Stimulated activated naive B cell treated with anti-CD40 and anti-IgM and Interleukin-4, amounts not matched to agents 10 μg/mL and 1 μg/mL and 100 μg/mL, for 72 hours (primary cell): ENCODE data around the gene IGLL1.
"Not testable (repeated sequence)": the region's sequence is repeated elsewhere in the genome, so short reads cannot be mapped to it uniquely, and the experiment has no call there.

Source experiments
- ATAC-seq, 2 donors: fragments of 150-1000 bp; cut with Tn5 transposase; replicated peaks; 2 replicates each; pipeline ENCODE4 v1.10.0; 2021; ENCODE audit warnings: moderate library complexity in 1 of 2
- DNase-seq: peaks from one replicate; pipeline ENCODE4 v3.0.0; 2021
- H3K27ac Mint-ChIP-seq: one replicate; pipeline ENCODE4 v1.8.0; 2022; ENCODE audit warnings: mild to moderate bottlenecking, mixed read lengths
- H3K27me3 Mint-ChIP-seq, 2 donors: one replicate each; pipeline ENCODE4 v1.8.0; 2022; ENCODE audit warnings: mixed read lengths in 2 of 2
- H3K36me3 Mint-ChIP-seq, 2 donors: one replicate each; pipeline ENCODE4 v1.8.0; 2022; ENCODE audit warnings: mixed read lengths in 2 of 2, mild to moderate bottlenecking in 1 of 2
- H3K4me1 Mint-ChIP-seq, 2 donors: one replicate each; pipeline ENCODE4 v1.8.0; 2022; ENCODE audit warnings: mixed read lengths in 2 of 2, mild to moderate bottlenecking in 1 of 2
- H3K4me3 Mint-ChIP-seq, 2 donors: one replicate each; pipeline ENCODE4 v1.8.0; 2022; ENCODE audit warnings: mild to moderate bottlenecking in 2 of 2, mixed read lengths in 2 of 2, moderate library complexity in 1 of 2
- H3K9me3 Mint-ChIP-seq, 2 donors: one replicate each; pipeline ENCODE4 v1.8.0; 2022; ENCODE audit warnings: mixed read lengths in 2 of 2, mild to moderate bottlenecking in 1 of 2

Gene IGLL1

GRCh38 chr22:23562186-23562585 lies 17.9 kb downstream of the IGLL1 start:
- Mint-ChIP-seq H3K27me3 (peaks cover 23 to 27% of the 10 kb centered on the region in 2 donors), H3K4me3 (no peak overlapping the region), H3K36me3 (no peaks in the 10 kb centered on the region), H3K27ac (no peak overlapping the region), H3K4me1 (peaks cover 8 to 10% of the 10 kb centered on the region in 2 donors), H3K9me3 (no peaks in the 10 kb centered on the region)
- ATAC-seq: no peak
- no peak for DNase-seq

GRCh38 chr22:23561025-23561510 lies 19.0 kb downstream of the IGLL1 start:
- DNase-seq, H3K9me3 Mint-ChIP-seq, H3K27ac Mint-ChIP-seq, H3K4me1 Mint-ChIP-seq, H3K36me3 Mint-ChIP-seq, ATAC-seq, H3K4me3 Mint-ChIP-seq: not testable (repeated sequence)
- peaks cover 23% of the 10 kb centered on the region in 2 donors for H3K27me3 Mint-ChIP-seq

- H3K27ac Mint-ChIP-seq, H3K9me3 Mint-ChIP-seq, ATAC-seq, H3K36me3 Mint-ChIP-seq, H3K4me1 Mint-ChIP-seq, H3K4me3 Mint-ChIP-seq, DNase-seq: not testable (repeated sequence)
- H3K27me3 Mint-ChIP-seq: peaks cover 14 to 15% of the 10 kb centered on the region in 2 donors
Observed at GRCh38 chr22:23560215-23560614, 19.9 kb downstream of the IGLL1 start.

- Mint-ChIP-seq H3K36me3 (no peaks in the 10 kb centered on the region), H3K27me3 (peaks cover 5 to 8% of the 10 kb centered on the region in 2 donors), H3K4me1 (no peaks in the 10 kb centered on the region), H3K4me3 (no peak overlapping the region), H3K27ac (no peak overlapping the region), H3K9me3 (no peaks in the 10 kb centered on the region)
- no peak for ATAC-seq
- no peak for DNase-seq
Observed at GRCh38 chr22:23557467-23557866, 22.6 kb downstream of the IGLL1 start.

- no peak for DNase-seq
- Mint-ChIP-seq H3K27ac (no peak overlapping the region), H3K4me1 (no peaks in the 10 kb centered on the region), H3K9me3 (no peaks in the 10 kb centered on the region), H3K27me3 (peaks cover 5% of the 10 kb centered on the region in 2 donors), H3K36me3 (no peaks in the 10 kb centered on the region), H3K4me3 (no peak overlapping the region)
- no peak for ATAC-seq
Observed at GRCh38 chr22:23557036-23557435, 23.1 kb downstream of the IGLL1 start.

GRCh38 chr22:23556026-23556620 lies 24.0 kb downstream of the IGLL1 start:
- Mint-ChIP-seq H3K4me1 (no peaks in the 10 kb centered on the region), H3K27me3 (peaks cover 4 to 5% of the 10 kb centered on the region in 2 donors), H3K4me3 (no peak overlapping the region), H3K36me3 (no peaks in the 10 kb centered on the region), H3K27ac (no peak overlapping the region), H3K9me3 (no peaks in the 10 kb centered on the region)
- DNase-seq: no peak
- no peak for ATAC-seq

- DNase-seq: no peak
- Mint-ChIP-seq H3K27me3 (peaks cover 4 to 5% of the 10 kb centered on the region in 2 donors), H3K4me1 (no peaks in the 10 kb centered on the region), H3K4me3 (no peak overlapping the region), H3K9me3 (no peaks in the 10 kb centered on the region), H3K27ac (no peak overlapping the region), H3K36me3 (no peaks in the 10 kb centered on the region)
- ATAC-seq: no peak
Observed at GRCh38 chr22:23555118-23555517, 25.0 kb downstream of the IGLL1 start.

- H3K36me3 Mint-ChIP-seq: peaks cover 0 to 3% of the 10 kb centered on the region in 2 donors
- no peak for ATAC-seq
- peaks cover 4 to 5% of the 10 kb centered on the region in 2 donors for H3K27me3 Mint-ChIP-seq
- no peaks in the 10 kb centered on the region for H3K4me1 Mint-ChIP-seq
- no peak overlapping the region for H3K27ac Mint-ChIP-seq
- H3K9me3 Mint-ChIP-seq: peaks cover 0 to 2% of the 10 kb centered on the region in 2 donors
- no peak overlapping the region for H3K4me3 Mint-ChIP-seq
- DNase-seq: no peak
Observed at GRCh38 chr22:23553924-23554870, 25.9 kb downstream of the IGLL1 start.

GRCh38 chr22:23553438-23553837 lies 26.7 kb downstream of the IGLL1 start:
- peaks cover 4 to 5% of the 10 kb centered on the region in 2 donors for H3K27me3 Mint-ChIP-seq
- no peaks in the 10 kb centered on the region for H3K4me1 Mint-ChIP-seq
- H3K9me3 Mint-ChIP-seq: peaks cover 0 to 2% of the 10 kb centered on the region in 2 donors
- DNase-seq: no peak
- no peak overlapping the region for H3K4me3 Mint-ChIP-seq
- peaks cover 0 to 3% of the 10 kb centered on the region in 2 donors for H3K36me3 Mint-ChIP-seq
- ATAC-seq: no peak
- H3K27ac Mint-ChIP-seq: no peak overlapping the region

GRCh38 chr22:23552573-23552972 lies 27.5 kb downstream of the IGLL1 start:
- Mint-ChIP-seq H3K4me1 (no peaks in the 10 kb centered on the region), H3K27ac (no peak overlapping the region), H3K9me3 (peaks cover 2 to 5% of the 10 kb centered on the region in 2 donors), H3K27me3 (peaks cover 4 to 5% of the 10 kb centered on the region in 2 donors), H3K36me3 (peaks cover 0 to 3% of the 10 kb centered on the region in 2 donors), H3K4me3 (no peak overlapping the region)
- no peak for DNase-seq
- ATAC-seq: no peak

GRCh38 chr22:23551385-23551784 lies 28.7 kb downstream of the IGLL1 start:
- H3K4me1 Mint-ChIP-seq: no peaks in the 10 kb centered on the region
- H3K27ac Mint-ChIP-seq: no peak overlapping the region

GRCh38 chr22:23550049-23550650 lies 29.9 kb downstream of the IGLL1 start:
- H3K27me3 Mint-ChIP-seq: no peaks in the 10 kb centered on the region
- DNase-seq (no peak), ATAC-seq (no peak)
- H3K4me1 Mint-ChIP-seq: no peaks in the 10 kb centered on the region
- H3K4me3 Mint-ChIP-seq: no peak overlapping the region
- peaks cover 3 to 6% of the 10 kb centered on the region in 2 donors for H3K9me3 Mint-ChIP-seq
- H3K27ac Mint-ChIP-seq: no peak overlapping the region
- H3K36me3 Mint-ChIP-seq: peaks cover 0 to 3% of the 10 kb centered on the region in 2 donors

More at GRCh38 chr22:23551385-23551784, 28.7 kb downstream of the IGLL1 start:
- peaks cover 0 to 3% of the 10 kb centered on the region in 2 donors for H3K36me3 Mint-ChIP-seq
- DNase-seq (no peak), ATAC-seq (no peak)
- no peaks in the 10 kb centered on the region for H3K27me3 Mint-ChIP-seq
- peaks cover 3 to 6% of the 10 kb centered on the region in 2 donors for H3K9me3 Mint-ChIP-seq
- H3K4me3 Mint-ChIP-seq: no peak overlapping the region

- peaks cover 0 to 3% of the 10 kb centered on the region in 2 donors for H3K36me3 Mint-ChIP-seq
- no peak for ATAC-seq
- H3K27me3 Mint-ChIP-seq: no peaks in the 10 kb centered on the region
- no peaks in the 10 kb centered on the region for H3K4me1 Mint-ChIP-seq
- no peak overlapping the region for H3K4me3 Mint-ChIP-seq
- no peak overlapping the region for H3K27ac Mint-ChIP-seq
- peaks cover 3 to 6% of the 10 kb centered on the region in 2 donors for H3K9me3 Mint-ChIP-seq
- no peak for DNase-seq
Observed at GRCh38 chr22:23549198-23549595, 30.9 kb downstream of the IGLL1 start.

- no peak for ATAC-seq
- H3K27me3 Mint-ChIP-seq: no peaks in the 10 kb centered on the region
- no peaks in the 10 kb centered on the region for H3K4me1 Mint-ChIP-seq
- peaks cover 0 to 3% of the 10 kb centered on the region in 2 donors for H3K36me3 Mint-ChIP-seq
- no peak for DNase-seq
- no peak overlapping the region for H3K27ac Mint-ChIP-seq
- H3K4me3 Mint-ChIP-seq: no peak overlapping the region
- H3K9me3 Mint-ChIP-seq: peaks cover 3 to 6% of the 10 kb centered on the region in 2 donors
Observed at GRCh38 chr22:23548501-23549197, 31.4 kb downstream of the IGLL1 start.
